ENCODE measurements around the gene ZNF503. TPM values are rescaled to one million over a fixed set of nuclear protein-coding genes. Genes with fewer than 3 reads are reported as not detected.
A peak's percentile ranks its signal among the peaks of the same experiment; 100 is the strongest.
"Not testable (repeated sequence)": the region's sequence is repeated elsewhere in the genome, so short reads cannot be mapped to it uniquely, and the experiment has no call there.

The ZNF503 gene
- polyA plus RNA-seq, 2 donors = 14.5 to 19.4 TPM

DNA sequence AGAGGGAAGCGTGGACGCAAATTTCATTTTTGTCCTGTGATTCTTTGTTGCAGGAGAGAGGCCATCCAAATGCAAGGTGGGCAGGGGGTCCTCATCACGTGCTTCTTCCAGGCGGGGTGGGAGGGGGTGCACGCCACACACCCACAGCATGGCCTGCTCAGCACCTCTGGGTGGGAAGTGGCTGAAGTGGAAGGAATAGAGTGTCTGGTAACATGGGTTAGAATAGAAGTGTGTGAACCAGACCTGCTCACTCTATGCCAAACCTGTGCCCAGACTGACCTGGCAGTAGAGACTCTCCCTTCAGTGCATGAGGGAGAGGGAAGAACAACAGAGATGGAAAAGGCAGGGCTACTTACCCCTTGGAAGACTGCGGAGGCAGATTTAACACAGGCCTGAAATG, 21.7 kb downstream of the ZNF503 start:
- Histone ChIP-seq H3K27me3 (ENCODE audit: control insufficient read depth in 1 of 2, insufficient read depth in 2 of 2, low read length in 2 of 2) (no peaks in the 10 kb centered on the region), H3K4me3 (ENCODE audit: low read depth in 1 of 2, low read length in 2 of 2) (no peak overlapping the region), H3K9me3 (ENCODE audit: control insufficient read depth in 2 of 2, insufficient read depth in 1 of 2, low read depth in 1 of 2, low read length in 1 of 2) (no peaks in the 10 kb centered on the region), H3K4me1 (ENCODE audit: control insufficient read depth in 2 of 2, insufficient read depth in 2 of 2, low read length in 1 of 2) (no peaks in the 10 kb centered on the region), H3K36me3 (ENCODE audit: control insufficient read depth in 2 of 2, insufficient read depth in 2 of 2, low read length in 1 of 2) (no peaks in the 10 kb centered on the region), H3K27ac (ENCODE audit: low read depth in 2 of 2, low read length in 1 of 2) (peak overlapping the region in 1 of 2 donors; percentile 24)
- WGBS, 2 donors = 82 to 90% methylated on average over 6 of the region's 6 CpGs

- H3K4me1 ChIP-seq (ENCODE audit: control insufficient read depth in 2 of 2, insufficient read depth in 2 of 2, low read length in 1 of 2) = no peaks in the 10 kb centered on the region
- no peaks in the 10 kb centered on the region for H3K36me3 ChIP-seq (ENCODE audit: control insufficient read depth in 2 of 2, insufficient read depth in 2 of 2, low read length in 1 of 2)
- H3K9me3 ChIP-seq (ENCODE audit: control insufficient read depth in 2 of 2, insufficient read depth in 1 of 2, low read depth in 1 of 2, low read length in 1 of 2) = no peaks in the 10 kb centered on the region
- 57 to 58% methylated on average over 10 of the region's 10 CpGs for WGBS, 2 donors
- H3K27ac ChIP-seq (ENCODE audit: low read depth in 2 of 2, low read length in 1 of 2) = no peak overlapping the region
- no peaks in the 10 kb centered on the region for H3K27me3 ChIP-seq (ENCODE audit: control insufficient read depth in 1 of 2, insufficient read depth in 2 of 2, low read length in 2 of 2)
- H3K4me3 ChIP-seq (ENCODE audit: low read depth in 1 of 2, low read length in 2 of 2) = no peak overlapping the region
Observed at GRCh38 chr10:75379212-75379724, 22.3 kb downstream of the ZNF503 start.

DNA sequence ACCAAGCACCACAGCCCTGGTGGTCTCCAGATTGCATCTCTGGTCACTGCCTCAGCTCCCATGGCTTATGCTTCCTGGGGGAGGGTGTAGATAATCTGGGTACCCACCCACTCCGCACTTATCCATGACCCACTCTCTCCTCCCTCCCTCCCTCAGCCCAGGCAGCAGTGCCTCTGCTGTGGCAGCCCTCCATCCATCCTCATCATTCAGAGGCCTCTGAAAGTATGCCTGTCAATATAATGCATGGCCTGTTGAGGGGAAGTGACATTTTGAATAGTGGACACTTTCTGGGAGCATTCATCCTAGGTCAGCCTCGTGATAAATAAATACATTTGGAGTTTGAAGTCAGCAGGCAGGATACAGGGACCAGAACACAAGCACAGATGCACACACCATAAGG, 23.2 kb downstream of the ZNF503 start:
- Histone ChIP-seq H3K36me3 (ENCODE audit: control insufficient read depth in 2 of 2, insufficient read depth in 2 of 2, low read length in 1 of 2) (no peaks in the 10 kb centered on the region), H3K4me1 (ENCODE audit: control insufficient read depth in 2 of 2, insufficient read depth in 2 of 2, low read length in 1 of 2) (no peaks in the 10 kb centered on the region), H3K27me3 (ENCODE audit: control insufficient read depth in 1 of 2, insufficient read depth in 2 of 2, low read length in 2 of 2) (no peaks in the 10 kb centered on the region), H3K4me3 (ENCODE audit: low read depth in 1 of 2, low read length in 2 of 2) (no peak overlapping the region), H3K27ac (ENCODE audit: low read depth in 2 of 2, low read length in 1 of 2) (no peak overlapping the region), H3K9me3 (ENCODE audit: control insufficient read depth in 2 of 2, insufficient read depth in 1 of 2, low read depth in 1 of 2, low read length in 1 of 2) (no peaks in the 10 kb centered on the region)
- WGBS, 2 donors = 87 to 89% methylated on average over 2 of the region's 2 CpGs

DNA sequence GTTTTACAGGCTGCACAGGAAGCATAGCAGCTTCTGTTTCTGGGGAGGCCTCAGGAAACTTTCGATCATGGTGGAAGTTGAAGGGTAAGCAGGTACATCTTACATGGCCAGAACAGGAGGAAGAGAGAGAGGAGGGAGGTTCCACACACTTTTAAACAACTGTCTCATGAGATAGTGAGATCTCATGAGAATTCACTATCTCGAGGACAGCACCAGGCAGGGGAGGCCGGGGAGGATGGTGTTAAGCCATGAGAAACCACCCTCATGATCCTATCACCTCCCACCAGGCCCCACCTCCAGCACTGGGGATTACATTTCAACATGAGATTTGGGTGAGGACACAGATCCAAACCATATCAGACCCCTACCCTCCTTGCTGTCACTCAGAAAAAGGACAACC, 23.7 kb downstream of the ZNF503 start:
- no peaks in the 10 kb centered on the region for H3K4me1 ChIP-seq (ENCODE audit: control insufficient read depth in 2 of 2, insufficient read depth in 2 of 2, low read length in 1 of 2)
- WGBS, 2 donors = 72 to 78% methylated on average over 3 of the region's 3 CpGs
- no peaks in the 10 kb centered on the region for H3K9me3 ChIP-seq (ENCODE audit: control insufficient read depth in 2 of 2, insufficient read depth in 1 of 2, low read depth in 1 of 2, low read length in 1 of 2)
- H3K4me3 ChIP-seq (ENCODE audit: low read depth in 1 of 2, low read length in 2 of 2) = no peak overlapping the region
- H3K27ac ChIP-seq (ENCODE audit: low read depth in 2 of 2, low read length in 1 of 2) = no peak overlapping the region
- no peaks in the 10 kb centered on the region for H3K27me3 ChIP-seq (ENCODE audit: control insufficient read depth in 1 of 2, insufficient read depth in 2 of 2, low read length in 2 of 2)
- H3K36me3 ChIP-seq (ENCODE audit: control insufficient read depth in 2 of 2, insufficient read depth in 2 of 2, low read length in 1 of 2) = no peaks in the 10 kb centered on the region

DNA sequence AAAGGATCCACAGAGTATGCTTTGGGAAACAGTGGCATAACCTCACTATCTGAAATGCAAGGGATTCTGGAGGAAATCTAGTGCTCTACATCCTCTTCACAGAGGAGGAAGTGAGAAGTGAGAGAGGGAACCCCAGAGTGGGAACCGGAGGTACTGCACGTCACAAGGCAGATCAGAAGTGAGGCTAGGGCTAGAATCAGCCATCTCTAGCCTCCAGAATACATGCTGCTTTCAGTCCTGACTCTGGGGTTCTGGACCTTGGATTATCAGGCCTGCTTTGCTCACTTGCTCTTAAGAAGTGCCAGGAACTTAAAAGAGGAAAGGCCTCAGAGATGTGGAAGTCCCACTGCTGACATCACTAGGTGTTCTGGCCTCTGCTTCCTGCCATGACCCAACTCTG, 25.7 kb downstream of the ZNF503 start:
- 82 to 87% methylated on average over 2 of the region's 2 CpGs for WGBS, 2 donors
- Histone ChIP-seq H3K27ac (ENCODE audit: low read depth in 2 of 2, low read length in 1 of 2) (no peak overlapping the region), H3K36me3 (ENCODE audit: control insufficient read depth in 2 of 2, insufficient read depth in 2 of 2, low read length in 1 of 2) (no peaks in the 10 kb centered on the region), H3K4me1 (ENCODE audit: control insufficient read depth in 2 of 2, insufficient read depth in 2 of 2, low read length in 1 of 2) (peaks cover 0 to 3% of the 10 kb centered on the region in 2 donors), H3K9me3 (ENCODE audit: control insufficient read depth in 2 of 2, insufficient read depth in 1 of 2, low read depth in 1 of 2, low read length in 1 of 2) (no peaks in the 10 kb centered on the region), H3K27me3 (ENCODE audit: control insufficient read depth in 1 of 2, insufficient read depth in 2 of 2, low read length in 2 of 2) (no peaks in the 10 kb centered on the region), H3K4me3 (ENCODE audit: low read depth in 1 of 2, low read length in 2 of 2) (no peak overlapping the region)

DNA sequence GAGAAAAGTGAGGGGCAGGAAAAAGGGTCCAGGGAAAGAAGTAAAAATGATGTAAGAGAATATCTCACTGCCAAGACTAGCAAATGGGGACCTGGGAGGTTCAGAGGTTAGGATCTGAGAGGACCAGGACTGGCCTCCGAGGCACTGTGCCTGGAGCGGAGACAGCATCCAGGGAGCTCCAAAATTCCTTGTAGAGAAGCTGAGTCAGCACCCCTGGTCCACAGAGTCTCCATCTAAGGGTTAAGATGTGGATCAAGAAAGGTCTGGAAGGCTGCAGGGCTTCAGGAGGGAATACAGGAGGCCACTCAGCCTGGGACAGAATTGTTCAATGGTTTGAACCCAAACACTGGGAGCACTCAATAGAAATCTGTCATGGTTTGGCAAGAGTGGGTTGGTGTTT, 30.6 kb downstream of the ZNF503 start:
- Histone ChIP-seq H3K4me3 (ENCODE audit: low read depth in 1 of 2, low read length in 2 of 2) (no peak overlapping the region), H3K9me3 (ENCODE audit: control insufficient read depth in 2 of 2, insufficient read depth in 1 of 2, low read depth in 1 of 2, low read length in 1 of 2) (no peaks in the 10 kb centered on the region), H3K27me3 (ENCODE audit: control insufficient read depth in 1 of 2, insufficient read depth in 2 of 2, low read length in 2 of 2) (no peaks in the 10 kb centered on the region), H3K4me1 (ENCODE audit: control insufficient read depth in 2 of 2, insufficient read depth in 2 of 2, low read length in 1 of 2) (peaks cover 0 to 3% of the 10 kb centered on the region in 2 donors), H3K36me3 (ENCODE audit: control insufficient read depth in 2 of 2, insufficient read depth in 2 of 2, low read length in 1 of 2) (no peaks in the 10 kb centered on the region), H3K27ac (ENCODE audit: low read depth in 2 of 2, low read length in 1 of 2) (no peak overlapping the region)
- WGBS, 2 donors = 97% methylated on average over 2 of the region's 2 CpGs

DNA sequence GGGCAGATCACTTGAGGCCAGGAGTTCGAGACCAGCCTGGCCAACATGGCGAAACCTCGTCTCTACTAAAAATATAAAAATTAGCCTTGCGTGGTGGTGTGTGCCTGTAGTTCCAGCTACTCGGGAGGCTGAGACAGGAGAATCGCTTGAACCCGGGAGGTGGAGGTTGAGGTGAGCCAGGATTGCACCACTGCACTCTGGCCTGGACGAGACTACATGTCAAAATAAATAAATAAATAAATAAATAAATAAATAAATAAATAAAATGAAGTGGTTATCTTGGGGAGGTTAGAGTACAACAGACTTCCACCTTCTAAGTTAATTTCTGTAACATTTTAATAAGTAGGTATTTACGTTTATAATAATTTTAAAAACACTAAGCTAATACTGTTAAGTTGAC, 31.7 kb downstream of the ZNF503 start:
- H3K36me3 ChIP-seq (ENCODE audit: control insufficient read depth in 2 of 2, insufficient read depth in 2 of 2, low read length in 1 of 2); H3K27me3 ChIP-seq (ENCODE audit: control insufficient read depth in 1 of 2, insufficient read depth in 2 of 2, low read length in 2 of 2); H3K9me3 ChIP-seq (ENCODE audit: control insufficient read depth in 2 of 2, insufficient read depth in 1 of 2, low read depth in 1 of 2, low read length in 1 of 2); H3K4me3 ChIP-seq (ENCODE audit: low read depth in 1 of 2, low read length in 2 of 2); H3K4me1 ChIP-seq (ENCODE audit: control insufficient read depth in 2 of 2, insufficient read depth in 2 of 2, low read length in 1 of 2); H3K27ac ChIP-seq (ENCODE audit: low read depth in 2 of 2, low read length in 1 of 2): not testable (repeated sequence)
- 95% methylated on average over 9 of the region's 9 CpGs for WGBS, 2 donors

- Histone ChIP-seq H3K4me1 (ENCODE audit: control insufficient read depth in 2 of 2, insufficient read depth in 2 of 2, low read length in 1 of 2) (peaks cover 0 to 3% of the 10 kb centered on the region in 2 donors), H3K4me3 (ENCODE audit: low read depth in 1 of 2, low read length in 2 of 2) (no peak overlapping the region), H3K27me3 (ENCODE audit: control insufficient read depth in 1 of 2, insufficient read depth in 2 of 2, low read length in 2 of 2) (no peaks in the 10 kb centered on the region), H3K9me3 (ENCODE audit: control insufficient read depth in 2 of 2, insufficient read depth in 1 of 2, low read depth in 1 of 2, low read length in 1 of 2) (no peaks in the 10 kb centered on the region), H3K36me3 (ENCODE audit: control insufficient read depth in 2 of 2, insufficient read depth in 2 of 2, low read length in 1 of 2) (no peaks in the 10 kb centered on the region), H3K27ac (ENCODE audit: low read depth in 2 of 2, low read length in 1 of 2) (no peak overlapping the region)
- 88 to 92% methylated on average over 2 of the region's 2 CpGs for WGBS, 2 donors
Observed at GRCh38 chr10:75367901-75368300, 33.7 kb downstream of the ZNF503 start.

DNA sequence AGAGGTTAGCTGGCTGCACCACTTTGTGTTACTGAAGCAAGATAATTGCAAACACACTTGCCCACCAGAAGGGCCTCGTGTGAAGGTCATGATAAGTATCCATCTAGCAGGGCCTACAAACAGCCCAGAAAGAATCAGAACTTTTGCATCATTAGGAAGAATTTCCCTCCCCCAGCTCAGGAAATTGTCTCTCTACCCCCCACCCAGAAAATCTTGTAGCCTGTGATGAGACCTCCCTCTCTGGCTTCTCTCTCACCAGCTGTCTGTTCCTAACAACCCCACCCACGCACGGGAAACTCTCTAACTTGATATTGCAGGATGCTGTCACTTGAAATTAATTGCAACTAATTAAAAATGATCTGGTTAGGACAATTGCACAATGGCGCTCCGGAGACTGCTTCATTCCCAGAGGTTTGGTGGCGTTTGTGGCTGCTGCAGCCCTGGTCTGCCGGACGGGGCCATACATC, 34.5 kb downstream of the ZNF503 start:
- Histone ChIP-seq H3K27me3 (ENCODE audit: control insufficient read depth in 1 of 2, insufficient read depth in 2 of 2, low read length in 2 of 2) (no peaks in the 10 kb centered on the region), H3K4me3 (ENCODE audit: low read depth in 1 of 2, low read length in 2 of 2) (no peak overlapping the region), H3K36me3 (ENCODE audit: control insufficient read depth in 2 of 2, insufficient read depth in 2 of 2, low read length in 1 of 2) (no peaks in the 10 kb centered on the region), H3K27ac (ENCODE audit: low read depth in 2 of 2, low read length in 1 of 2) (no peak overlapping the region), H3K4me1 (ENCODE audit: control insufficient read depth in 2 of 2, insufficient read depth in 2 of 2, low read length in 1 of 2) (peaks cover 0 to 3% of the 10 kb centered on the region in 2 donors), H3K9me3 (ENCODE audit: control insufficient read depth in 2 of 2, insufficient read depth in 1 of 2, low read depth in 1 of 2, low read length in 1 of 2) (no peaks in the 10 kb centered on the region)
- WGBS, 2 donors = 67 to 68% methylated on average over 8 of the region's 8 CpGs

GRCh38 chr10:75363431-75363830, 38.1 kb downstream of the ZNF503 start:
- Histone ChIP-seq H3K36me3 (ENCODE audit: control insufficient read depth in 2 of 2, insufficient read depth in 2 of 2, low read length in 1 of 2) (no peaks in the 10 kb centered on the region), H3K27me3 (ENCODE audit: control insufficient read depth in 1 of 2, insufficient read depth in 2 of 2, low read length in 2 of 2) (no peaks in the 10 kb centered on the region), H3K4me1 (ENCODE audit: control insufficient read depth in 2 of 2, insufficient read depth in 2 of 2, low read length in 1 of 2) (peaks cover 0 to 5% of the 10 kb centered on the region in 2 donors), H3K4me3 (ENCODE audit: low read depth in 1 of 2, low read length in 2 of 2) (no peak overlapping the region), H3K9me3 (ENCODE audit: control insufficient read depth in 2 of 2, insufficient read depth in 1 of 2, low read depth in 1 of 2, low read length in 1 of 2) (no peaks in the 10 kb centered on the region), H3K27ac (ENCODE audit: low read depth in 2 of 2, low read length in 1 of 2) (no peak overlapping the region)
- WGBS, 2 donors = 87 to 91% methylated on average over 4 of the region's 4 CpGs
